ENCODE results near the gene UCKL1.
"Not testable (repeated sequence)": the region's sequence is repeated elsewhere in the genome, so short reads cannot be mapped to it uniquely, and the experiment has no call there.

The UCKL1 gene

GRCh38 chr20:63971960-63972311 lies 15.7 kb upstream of the UCKL1 start:
- H3K27ac ChIP-seq (ENCODE audit: low read depth, low read length); H2AFZ ChIP-seq (ENCODE audit: low read length, unreplicated experiment); H3K27me3 ChIP-seq (ENCODE audit: insufficient read depth, low read length); H3K4me3 ChIP-seq (ENCODE audit: low read depth, low read length); H3K36me3 ChIP-seq (ENCODE audit: insufficient read depth, low read length); H3K4me1 ChIP-seq (ENCODE audit: control insufficient read depth, insufficient read depth, low read length, unreplicated experiment): not testable (repeated sequence)
- peaks cover 13% of the 10 kb centered on the region for H3K79me2 ChIP-seq (ENCODE audit: control insufficient read depth, insufficient read depth, low read length, unreplicated experiment)

- H3K4me3 ChIP-seq (ENCODE audit: low read depth, low read length) = no peak overlapping the region; the same call in 1 of the 2 replicates
- H3K79me2 ChIP-seq (ENCODE audit: control insufficient read depth, insufficient read depth, low read length, unreplicated experiment) = peaks cover 13% of the 10 kb centered on the region
- no peak overlapping the region for H2AFZ ChIP-seq (ENCODE audit: low read length, unreplicated experiment)
- 0 out of 2 replicates have a peak, but pooled peaks cover 6% of the 10 kb centered on the region for H3K36me3 ChIP-seq (ENCODE audit: insufficient read depth, low read length)
- H3K27me3 ChIP-seq (ENCODE audit: insufficient read depth, low read length) = no peaks in the 10 kb centered on the region
- H3K4me1 ChIP-seq (ENCODE audit: control insufficient read depth, insufficient read depth, low read length, unreplicated experiment) = peaks cover 9% of the 10 kb centered on the region
- H3K27ac ChIP-seq (ENCODE audit: low read depth, low read length) = no peak overlapping the region
Observed at GRCh38 chr20:63970714-63971431, 14.7 kb upstream of the UCKL1 start.

- Histone ChIP-seq H3K4me1 (ENCODE audit: control insufficient read depth, insufficient read depth, low read length, unreplicated experiment) (peaks cover 9% of the 10 kb centered on the region), H3K36me3 (ENCODE audit: insufficient read depth, low read length) (0 out of 2 replicates have a peak, but pooled peaks cover 6% of the 10 kb centered on the region), H3K27ac (ENCODE audit: low read depth, low read length) (no peak within 1 kb of the TSS), H3K79me2 (ENCODE audit: control insufficient read depth, insufficient read depth, low read length, unreplicated experiment) (peaks cover 13% of the 10 kb centered on the region), H3K4me3 (ENCODE audit: low read depth, low read length) (peak within 1 kb of the TSS; percentile 93), H2AFZ (ENCODE audit: low read length, unreplicated experiment) (peak within 1 kb of the TSS; percentile 90), H3K27me3 (ENCODE audit: insufficient read depth, low read length) (no peaks in the 10 kb centered on the region)
Observed at GRCh38 chr20:63969838-63970713, 13.9 kb upstream of the UCKL1 start, which contains the start of gene ZNF512B. Gene ZNF512B (minus strand): TSS chr20:63969930. CDS start chr20:63967950, 1,980 bp downstream.

- H3K36me3 ChIP-seq (ENCODE audit: insufficient read depth, low read length) = 0 out of 2 replicates have a peak, but pooled peaks cover 6% of the 10 kb centered on the region
- no peaks in the 10 kb centered on the region for H3K27me3 ChIP-seq (ENCODE audit: insufficient read depth, low read length)
- H2AFZ ChIP-seq (ENCODE audit: low read length, unreplicated experiment) = peak overlapping the region; percentile 75
- H3K4me1 ChIP-seq (ENCODE audit: control insufficient read depth, insufficient read depth, low read length, unreplicated experiment) = peaks cover 9% of the 10 kb centered on the region
- H3K79me2 ChIP-seq (ENCODE audit: control insufficient read depth, insufficient read depth, low read length, unreplicated experiment) = peaks cover 13% of the 10 kb centered on the region
- no peak overlapping the region for H3K27ac ChIP-seq (ENCODE audit: low read depth, low read length)
- peak overlapping the region; percentile 93 for H3K4me3 ChIP-seq (ENCODE audit: low read depth, low read length)
Observed at GRCh38 chr20:63968928-63969760, 12.9 kb upstream of the UCKL1 start.

GRCh38 chr20:63968136-63968927 lies 12.1 kb upstream of the UCKL1 start:
- H3K79me2 ChIP-seq (ENCODE audit: control insufficient read depth, insufficient read depth, low read length, unreplicated experiment) = peaks cover 13% of the 10 kb centered on the region
- H2AFZ ChIP-seq (ENCODE audit: low read length, unreplicated experiment) = no peak overlapping the region
- H3K27ac ChIP-seq (ENCODE audit: low read depth, low read length) = no peak overlapping the region
- no peaks in the 10 kb centered on the region for H3K27me3 ChIP-seq (ENCODE audit: insufficient read depth, low read length)
- H3K36me3 ChIP-seq (ENCODE audit: insufficient read depth, low read length) = 0 out of 2 replicates have a peak, but pooled peaks cover 6% of the 10 kb centered on the region
- H3K4me3 ChIP-seq (ENCODE audit: low read depth, low read length) = peak overlapping the region; percentile 93
- H3K4me1 ChIP-seq (ENCODE audit: control insufficient read depth, insufficient read depth, low read length, unreplicated experiment) = peaks cover 9% of the 10 kb centered on the region

- Histone ChIP-seq H3K27ac (ENCODE audit: low read depth, low read length) (no peak overlapping the region), H3K4me3 (ENCODE audit: low read depth, low read length) (no peak overlapping the region), H3K27me3 (ENCODE audit: insufficient read depth, low read length) (no peaks in the 10 kb centered on the region), H3K79me2 (ENCODE audit: control insufficient read depth, insufficient read depth, low read length, unreplicated experiment) (peaks cover 13% of the 10 kb centered on the region), H2AFZ (ENCODE audit: low read length, unreplicated experiment) (no peak overlapping the region), H3K36me3 (ENCODE audit: insufficient read depth, low read length) (0 out of 2 replicates have a peak, but pooled peaks cover 6% of the 10 kb centered on the region), H3K4me1 (ENCODE audit: control insufficient read depth, insufficient read depth, low read length, unreplicated experiment) (peaks cover 9% of the 10 kb centered on the region)
Observed at GRCh38 chr20:63967330-63968135, 11.3 kb upstream of the UCKL1 start.

- peaks cover 9% of the 10 kb centered on the region for H3K4me1 ChIP-seq (ENCODE audit: control insufficient read depth, insufficient read depth, low read length, unreplicated experiment)
- H3K36me3 ChIP-seq (ENCODE audit: insufficient read depth, low read length) = 0 out of 2 replicates have a peak, but pooled peaks cover 6% of the 10 kb centered on the region
- H3K4me3 ChIP-seq (ENCODE audit: low read depth, low read length) = no peak overlapping the region
- H3K27ac ChIP-seq (ENCODE audit: low read depth, low read length) = no peak overlapping the region
- H2AFZ ChIP-seq (ENCODE audit: low read length, unreplicated experiment) = no peak overlapping the region
- H3K79me2 ChIP-seq (ENCODE audit: control insufficient read depth, insufficient read depth, low read length, unreplicated experiment) = peaks cover 13% of the 10 kb centered on the region
- no peaks in the 10 kb centered on the region for H3K27me3 ChIP-seq (ENCODE audit: insufficient read depth, low read length)
Observed at GRCh38 chr20:63966944-63967322, 10.7 kb upstream of the UCKL1 start.

- H3K27me3 ChIP-seq (ENCODE audit: insufficient read depth, low read length) = no peaks in the 10 kb centered on the region
- H2AFZ ChIP-seq (ENCODE audit: low read length, unreplicated experiment) = no peak overlapping the region
- no peak overlapping the region for H3K27ac ChIP-seq (ENCODE audit: low read depth, low read length)
- H3K79me2 ChIP-seq (ENCODE audit: control insufficient read depth, insufficient read depth, low read length, unreplicated experiment) = peaks cover 13% of the 10 kb centered on the region
- H3K4me3 ChIP-seq (ENCODE audit: low read depth, low read length) = no peak overlapping the region
- H3K4me1 ChIP-seq (ENCODE audit: control insufficient read depth, insufficient read depth, low read length, unreplicated experiment) = peaks cover 9% of the 10 kb centered on the region
- 0 out of 2 replicates have a peak, but pooled peaks cover 6% of the 10 kb centered on the region for H3K36me3 ChIP-seq (ENCODE audit: insufficient read depth, low read length)
Observed at GRCh38 chr20:63966172-63966943, 10.1 kb upstream of the UCKL1 start.

- Histone ChIP-seq H3K36me3 (ENCODE audit: insufficient read depth, low read length) (0 out of 2 replicates have a peak, but pooled peaks cover 9% of the 10 kb centered on the region), H3K27me3 (ENCODE audit: insufficient read depth, low read length) (no peaks in the 10 kb centered on the region)
Observed at GRCh38 chr20:63964412-63964811, 8.2 kb upstream of the UCKL1 start.

More at GRCh38 chr20:63964412-63964811, 8.2 kb upstream of the UCKL1 start:
- Histone ChIP-seq H3K79me2 (ENCODE audit: control insufficient read depth, insufficient read depth, low read length, unreplicated experiment) (peaks cover 13% of the 10 kb centered on the region), H3K4me1 (ENCODE audit: control insufficient read depth, insufficient read depth, low read length, unreplicated experiment) (peaks cover 9% of the 10 kb centered on the region), H2AFZ (ENCODE audit: low read length, unreplicated experiment) (no peak overlapping the region), H3K4me3 (ENCODE audit: low read depth, low read length) (no peak overlapping the region), H3K27ac (ENCODE audit: low read depth, low read length) (no peak overlapping the region)

Data from ACC112 (cell line).